Subcutaneous abdominal adipose tissue (tissue), 5 donors: ENCODE data around the gene CEP164.

Experiments used
- H3K27ac ChIP-seq: one replicate; pipeline ENCODE4 v1.7.0; 2013; ENCODE audit warnings: low read depth, mild to moderate bottlenecking, inconsistent platforms, low read length, moderate library complexity
- H3K27me3 ChIP-seq, 5 donors: one replicate each; pipeline ENCODE4 v1.7.0; 2013; ENCODE audit warnings: low read length in 5 of 5, inconsistent platforms in 1 of 5; ENCODE audit not compliant: control insufficient read depth in 5 of 5, insufficient read depth in 4 of 5
- H3K36me3 ChIP-seq, 5 donors: one replicate each; pipeline ENCODE4 v1.7.0; 2013; ENCODE audit warnings: low read length in 5 of 5; ENCODE audit not compliant: control insufficient read depth in 5 of 5, insufficient read depth in 5 of 5
- H3K4me1 ChIP-seq, 5 donors: one replicate each; pipeline ENCODE4 v1.7.0; 2013; ENCODE audit warnings: low read length in 5 of 5, mild to moderate bottlenecking in 3 of 5, moderate library complexity in 1 of 5; ENCODE audit not compliant: control insufficient read depth in 5 of 5, insufficient read depth in 5 of 5
- H3K4me3 ChIP-seq, 5 donors: one replicate each; pipeline ENCODE4 v1.7.0; 2013; ENCODE audit warnings: low read length in 5 of 5, low read depth in 1 of 5
- H3K9ac ChIP-seq, 5 donors: one replicate each; pipeline ENCODE4 v1.7.0; 2013; ENCODE audit warnings: low read length in 5 of 5, mild to moderate bottlenecking in 4 of 5, moderate library complexity in 3 of 5
- H3K9me3 ChIP-seq, 5 donors: one replicate each; pipeline ENCODE4 v1.7.0; 2013; ENCODE audit warnings: low read length in 5 of 5; ENCODE audit not compliant: control insufficient read depth in 5 of 5
- donor health status: healthy.
- donor health status: healthy.
- donor health status: healthy.
- donor health status: healthy.
- donor health status: healthy.

CEP164 gene

DNA sequence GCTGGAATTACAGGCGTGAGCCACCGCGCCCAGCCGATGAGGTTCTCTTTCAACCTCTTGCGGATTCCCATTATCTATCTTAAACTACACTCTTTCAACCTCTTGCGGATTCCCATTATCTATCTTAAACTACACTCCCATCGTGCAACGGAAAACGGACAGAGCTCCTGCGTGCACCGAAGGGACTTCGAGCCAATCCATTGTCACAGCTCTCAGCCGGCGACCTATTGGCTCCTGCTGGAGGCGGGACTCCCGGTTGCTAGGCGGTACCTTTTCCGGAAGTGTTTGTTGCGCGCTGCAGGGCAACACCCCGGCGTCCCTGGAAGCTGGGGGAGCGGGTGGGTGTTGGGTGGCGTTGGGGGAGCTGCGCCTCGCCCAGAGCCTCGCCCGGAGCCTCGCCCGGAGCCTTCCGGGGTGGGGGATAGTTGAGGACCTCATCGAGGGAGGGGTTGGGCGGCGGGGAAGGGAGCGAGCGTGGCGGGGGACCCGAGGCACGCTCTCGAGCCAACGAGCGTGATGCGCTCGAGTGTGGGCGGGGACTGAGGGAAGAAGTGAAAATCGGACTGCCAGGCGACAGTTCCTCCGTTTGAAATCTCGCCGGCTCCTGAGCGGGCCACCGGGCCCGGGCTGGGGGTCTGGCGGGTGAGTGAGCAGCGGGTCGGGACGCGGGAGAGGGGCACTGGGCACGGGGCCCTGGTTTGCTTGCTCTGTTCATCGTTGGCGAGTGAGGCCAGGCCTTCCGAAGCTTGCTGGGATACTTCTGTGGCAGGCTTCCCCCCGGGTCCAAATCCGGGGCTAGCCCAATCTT lies at the start of gene CEP164:
CEP164 (plus strand) TSS at position 288 of the 808 bp plus-strand sequence. CDS start 10,733 bp downstream, outside the sequence.
- H3K27me3 ChIP-seq, result no peaks in the 10 kb centered on the region
- H3K9me3 ChIP-seq, result no peaks in the 10 kb centered on the region
- peak within 1 kb of the TSS; percentile 86 for H3K27ac ChIP-seq
- peak within 1 kb of the TSS; percentile 77 to 87 (median 85) for H3K9ac ChIP-seq
- no peaks in the 10 kb centered on the region for H3K36me3 ChIP-seq
- H3K4me1 ChIP-seq, result peaks cover 4 to 13% (median 12%) of the 10 kb centered on the region in 5 donors
- H3K4me3 ChIP-seq, result peak within 1 kb of the TSS; percentile 84 to 89 (median 88)

- no peak overlapping the region for H3K27ac ChIP-seq
- no peak overlapping the region for H3K4me3 ChIP-seq
- H3K9ac ChIP-seq, result no peak overlapping the region
- peaks cover 18 to 48% (median 43%) of the 10 kb centered on the region in 5 donors for H3K36me3 ChIP-seq
- H3K27me3 ChIP-seq, result no peaks in the 10 kb centered on the region
- H3K4me1 ChIP-seq, result no peaks in the 10 kb centered on the region
- peaks cover 0 to 4% (median 2%) of the 10 kb centered on the region in 5 donors for H3K9me3 ChIP-seq
These were observed 49.3 kb upstream of the CEP164 start for GRCh38 chr11:117278347-117278746.

DNA sequence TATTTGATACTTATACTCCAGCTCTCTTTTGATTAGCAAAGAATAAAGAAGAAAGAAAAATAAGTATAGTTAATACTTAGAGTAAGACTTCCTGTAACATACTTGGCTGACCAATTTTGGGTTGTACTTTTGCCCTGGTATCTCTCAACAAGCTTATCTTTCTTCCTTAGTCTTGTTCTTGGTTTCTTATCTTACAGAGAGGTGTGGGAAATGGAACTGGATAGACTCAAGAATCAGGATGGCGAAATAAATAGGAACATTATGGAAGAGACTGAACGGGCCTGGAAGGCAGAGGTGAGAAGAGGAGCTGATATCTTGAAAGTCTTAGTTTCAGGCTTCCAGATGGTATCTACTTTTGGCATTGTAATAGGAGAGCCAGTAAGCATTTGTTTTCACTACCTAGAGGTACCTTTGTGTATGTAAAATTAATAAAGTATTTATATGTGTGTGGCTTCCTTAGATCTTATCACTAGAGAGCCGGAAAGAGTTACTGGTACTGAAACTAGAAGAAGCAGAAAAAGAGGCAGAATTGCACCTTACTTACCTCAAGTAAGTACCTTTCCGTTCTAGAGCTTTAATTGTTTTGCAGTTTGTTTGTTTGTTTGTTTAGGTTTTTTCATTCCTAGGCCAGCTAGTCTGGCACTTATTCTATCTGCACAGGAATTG lies 47.8 kb upstream of the CEP164 start:
- Histone ChIP-seq H3K9ac (no peak overlapping the region), H3K36me3 (peaks cover 25 to 57% (median 56%) of the 10 kb centered on the region in 5 donors), H3K4me1 (no peaks in the 10 kb centered on the region), H3K9me3 (no peaks in the 10 kb centered on the region), H3K27ac (no peak overlapping the region), H3K27me3 (no peaks in the 10 kb centered on the region), H3K4me3 (no peak overlapping the region)

- Histone ChIP-seq H3K4me1 (no peaks in the 10 kb centered on the region), H3K9ac (no peak overlapping the region), H3K9me3 (no peaks in the 10 kb centered on the region), H3K27me3 (no peaks in the 10 kb centered on the region), H3K36me3 (peaks cover 27 to 63% (median 59%) of the 10 kb centered on the region in 5 donors), H3K4me3 (no peak overlapping the region), H3K27ac (no peak overlapping the region)
These were observed 46.5 kb upstream of the CEP164 start for GRCh38 chr11:117281159-117281558.

DNA sequence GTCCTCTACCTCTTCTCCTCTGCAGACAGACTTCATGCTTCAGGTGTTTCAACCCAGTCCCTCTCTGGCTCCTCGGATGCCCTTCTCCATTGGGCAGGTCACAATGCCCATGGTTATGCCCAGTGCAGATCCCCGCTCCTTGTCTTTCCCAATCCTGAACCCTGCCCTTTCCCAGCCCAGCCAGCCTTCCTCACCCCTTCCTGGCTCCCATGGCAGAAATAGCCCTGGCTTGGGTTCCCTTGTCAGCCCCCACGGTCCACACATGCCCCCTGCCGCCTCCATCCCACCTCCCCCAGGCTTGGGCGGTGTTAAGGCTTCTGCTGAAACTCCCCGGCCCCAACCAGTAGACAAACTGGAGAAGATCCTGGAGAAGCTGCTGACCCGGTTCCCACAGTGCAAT lies 45.8 kb upstream of the CEP164 start:
- H3K4me1 ChIP-seq, result no peaks in the 10 kb centered on the region
- H3K9ac ChIP-seq, result no peak overlapping the region
- H3K4me3 ChIP-seq, result no peak overlapping the region
- no peak overlapping the region for H3K27ac ChIP-seq
- peaks cover 34 to 70% (median 65%) of the 10 kb centered on the region in 5 donors for H3K36me3 ChIP-seq
- no peaks in the 10 kb centered on the region for H3K9me3 ChIP-seq
- no peaks in the 10 kb centered on the region for H3K27me3 ChIP-seq

- no peaks in the 10 kb centered on the region for H3K9me3 ChIP-seq
- no peak overlapping the region for H3K27ac ChIP-seq
- no peaks in the 10 kb centered on the region for H3K4me1 ChIP-seq
- peaks cover 38 to 80% (median 73%) of the 10 kb centered on the region in 5 donors for H3K36me3 ChIP-seq
- H3K9ac ChIP-seq, result no peak overlapping the region
- H3K27me3 ChIP-seq, result no peaks in the 10 kb centered on the region
- no peak overlapping the region for H3K4me3 ChIP-seq
These were observed 44.7 kb upstream of the CEP164 start for GRCh38 chr11:117282956-117283355.

DNA sequence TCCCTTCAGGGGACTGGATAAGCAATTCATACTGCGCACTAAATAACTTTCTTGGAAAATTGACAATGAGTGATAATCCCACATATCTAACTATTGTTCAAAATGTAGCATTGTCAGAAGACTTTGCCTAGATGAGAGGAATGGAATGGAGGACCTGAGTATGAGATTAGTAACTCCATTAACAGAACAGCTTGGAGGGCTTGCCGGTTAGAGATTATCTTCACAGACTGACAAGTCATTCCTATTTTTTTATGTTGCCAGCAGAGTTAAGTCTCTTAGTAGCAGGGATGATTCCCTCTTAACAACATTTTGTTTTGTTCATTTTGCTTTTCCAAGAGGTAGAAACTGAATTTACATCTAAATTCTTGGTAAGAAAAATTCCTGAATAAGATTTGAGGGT lies 43.6 kb upstream of the CEP164 start:
- peaks cover 41 to 91% (median 83%) of the 10 kb centered on the region in 5 donors for H3K36me3 ChIP-seq
- H3K9ac ChIP-seq, result no peak overlapping the region
- no peaks in the 10 kb centered on the region for H3K27me3 ChIP-seq
- H3K27ac ChIP-seq, result no peak overlapping the region
- H3K9me3 ChIP-seq, result no peaks in the 10 kb centered on the region
- no peak overlapping the region for H3K4me3 ChIP-seq
- H3K4me1 ChIP-seq, result no peaks in the 10 kb centered on the region

DNA sequence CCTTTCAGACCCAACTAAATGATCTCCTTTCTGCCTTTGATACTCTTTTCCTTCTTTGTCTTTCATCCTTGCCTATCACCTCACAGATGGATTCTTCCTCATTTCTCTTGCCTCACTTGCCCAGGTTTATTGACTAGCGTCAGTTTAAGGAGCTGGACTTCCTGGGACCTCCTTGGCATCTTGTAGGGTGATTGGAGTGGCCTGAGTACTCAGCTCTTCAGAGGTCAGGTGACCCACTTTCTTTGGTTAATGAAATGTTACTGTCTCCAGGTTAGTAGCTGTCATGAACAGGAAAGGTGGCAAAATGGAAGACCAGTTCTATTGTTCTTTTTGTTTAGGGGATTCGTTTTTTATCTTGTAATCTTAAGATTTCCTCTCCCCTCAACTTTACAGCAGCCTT lies 41.1 kb upstream of the CEP164 start:
- H3K9me3 ChIP-seq, result no peaks in the 10 kb centered on the region
- H3K4me3 ChIP-seq, result no peak overlapping the region
- peaks cover 32 to 97% (median 87%) of the 10 kb centered on the region in 5 donors for H3K36me3 ChIP-seq
- no peaks in the 10 kb centered on the region for H3K27me3 ChIP-seq
- no peaks in the 10 kb centered on the region for H3K4me1 ChIP-seq
- no peak overlapping the region for H3K27ac ChIP-seq
- H3K9ac ChIP-seq, result no peak overlapping the region

GRCh38 chr11:117287668-117288067 lies 40.0 kb upstream of the CEP164 start:
- Histone ChIP-seq H3K4me3 (no peak overlapping the region), H3K27ac (no peak overlapping the region), H3K9me3 (no peaks in the 10 kb centered on the region), H3K36me3 (peaks cover 34 to 92% (median 77%) of the 10 kb centered on the region in 5 donors), H3K27me3 (no peaks in the 10 kb centered on the region), H3K9ac (no peak overlapping the region), H3K4me1 (no peaks in the 10 kb centered on the region)

DNA sequence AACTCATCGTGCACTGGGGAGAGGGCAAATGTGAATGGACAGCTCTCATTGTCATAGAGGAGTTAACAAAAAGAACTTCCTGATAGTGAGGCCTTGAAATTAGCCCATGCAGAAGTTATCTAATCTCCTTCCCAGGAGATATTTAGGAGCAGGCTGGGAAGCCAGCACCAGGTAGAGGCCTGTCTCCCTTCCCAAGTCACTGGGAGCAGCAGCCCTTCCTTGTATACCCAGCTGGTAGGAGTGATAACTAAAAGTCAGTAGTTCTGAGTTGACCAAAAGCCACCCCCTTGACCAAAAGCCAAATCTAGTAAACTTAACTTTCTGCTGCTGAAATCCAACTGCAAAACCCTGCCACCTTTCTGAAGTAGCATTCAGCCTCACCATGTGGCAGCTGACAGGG lies 37.9 kb upstream of the CEP164 start:
- Histone ChIP-seq H3K9ac (no peak overlapping the region), H3K36me3 (peaks cover 28 to 91% (median 70%) of the 10 kb centered on the region in 5 donors), H3K4me3 (no peak overlapping the region), H3K4me1 (no peaks in the 10 kb centered on the region), H3K27me3 (no peaks in the 10 kb centered on the region), H3K27ac (no peak overlapping the region), H3K9me3 (no peaks in the 10 kb centered on the region)
